Measurements from ENCODE around the gene YIPF2.

YIPF2 gene

GRCh38 chr19:10936661-10937084 lies 8.2 kb upstream of the YIPF2 start:
- peak in 1 of 2 donors; percentile 65 for DNase-seq

- no peak for DNase-seq
Observed at GRCh38 chr19:10935371-10936059, 7.1 kb upstream of the YIPF2 start.

DNA sequence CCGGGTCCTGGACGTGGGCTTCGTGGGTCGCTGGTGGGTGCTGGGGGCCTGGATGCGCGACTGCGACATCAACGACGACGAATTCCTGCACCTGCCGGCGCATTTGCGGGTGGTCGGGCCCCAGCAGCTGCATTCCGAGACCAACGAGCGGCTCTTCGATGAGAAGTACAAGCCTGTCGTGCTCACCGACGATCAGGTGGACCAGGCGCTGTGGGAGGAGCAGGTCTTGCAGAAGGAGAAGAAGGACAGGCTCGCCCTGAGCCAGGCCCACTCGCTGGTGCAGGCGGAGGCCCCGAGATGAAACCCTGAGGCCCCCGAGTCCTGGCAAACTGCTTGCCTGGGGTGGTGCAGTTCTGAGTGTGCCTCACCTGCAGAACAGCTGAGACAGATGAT lies 959 bp upstream of the YIPF2 start:
- no peak for DNase-seq

- DNase-seq = no peak
Observed at GRCh38 chr19:10927730-10928562, 493 bp downstream of the YIPF2 start.

- no peak for DNase-seq
Observed at GRCh38 chr19:10924597-10924996, 3.8 kb downstream of the YIPF2 start.

DNA sequence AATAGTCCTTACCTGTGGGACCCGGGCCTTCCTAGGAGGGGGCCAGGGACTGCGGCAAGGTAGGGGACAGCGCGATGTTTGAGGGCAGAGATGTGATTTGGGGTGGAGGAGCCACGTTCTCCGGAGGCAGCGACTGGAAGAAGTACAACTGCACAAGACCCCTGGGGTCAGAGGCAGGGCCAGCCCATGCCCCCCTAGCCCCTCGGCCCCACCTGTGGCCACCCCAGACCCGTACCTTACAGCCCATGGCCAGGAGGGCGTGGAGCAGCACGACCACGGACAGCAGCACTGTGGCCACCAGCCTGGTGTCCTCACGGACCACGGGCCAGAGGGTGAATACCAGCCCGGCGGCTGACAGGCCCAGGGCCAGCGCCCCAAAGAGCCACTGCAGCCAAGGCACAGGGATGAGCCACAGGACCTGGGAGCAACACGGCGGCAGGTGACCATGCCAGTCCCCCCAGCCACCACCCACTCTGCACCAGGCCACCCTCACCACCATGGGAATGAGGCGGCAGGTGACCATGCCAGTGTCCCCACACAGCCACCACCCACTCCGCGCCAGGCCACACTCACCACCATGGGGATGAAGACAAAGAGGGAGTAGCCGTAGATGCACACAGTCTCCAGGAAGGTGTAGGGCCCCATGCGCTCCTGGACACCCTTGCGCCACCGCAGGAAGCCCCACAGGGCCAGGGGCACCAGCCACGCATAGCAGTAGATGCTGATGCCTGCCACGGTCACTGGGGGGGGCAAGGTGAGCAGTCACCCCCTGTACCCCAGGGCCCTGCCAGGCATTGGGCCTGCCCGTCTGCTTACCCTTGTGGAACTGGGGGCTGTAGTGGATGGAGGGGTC lies 5.0 kb downstream of the YIPF2 start:
- DNase-seq = no peak

- no peak for DNase-seq
Observed at GRCh38 chr19:10922638-10923014, 5.8 kb downstream of the YIPF2 start.

GRCh38 chr19:10921910-10922637 lies 6.4 kb downstream of the YIPF2 start:
- no peak for DNase-seq

DNA sequence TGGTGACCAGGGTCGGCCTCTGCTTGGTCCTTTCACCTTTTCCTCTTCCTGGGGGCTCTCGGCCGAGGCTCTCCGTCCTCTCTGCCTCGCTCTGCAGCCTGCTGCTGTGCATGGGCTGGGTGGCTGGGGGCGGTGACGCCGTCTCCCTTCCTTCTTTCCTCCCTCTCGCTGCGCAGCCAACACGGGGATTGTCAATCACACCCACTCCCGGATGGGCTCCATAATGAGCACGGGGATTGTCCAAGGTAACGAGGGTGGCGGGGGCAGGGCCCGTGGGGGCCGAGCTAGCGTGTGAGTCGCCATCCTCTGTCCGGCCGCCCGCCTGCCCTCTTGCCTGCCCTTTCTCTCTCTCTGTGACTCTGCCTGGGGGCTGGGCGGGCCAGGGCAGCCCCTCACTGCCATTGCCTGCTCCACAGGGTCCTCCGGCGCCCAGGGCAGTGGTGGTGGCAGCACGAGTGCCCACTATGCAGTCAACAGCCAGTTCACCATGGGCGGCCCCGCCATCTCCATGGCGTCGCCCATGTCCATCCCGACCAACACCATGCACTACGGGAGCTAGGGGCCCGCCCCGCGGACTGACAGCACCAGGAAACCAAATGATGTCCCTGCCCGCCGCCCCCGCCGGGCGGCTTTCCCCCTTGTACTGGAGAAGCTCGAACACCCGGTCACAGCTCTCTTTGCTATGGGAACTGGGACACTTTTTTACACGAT lies 7.1 kb downstream of the YIPF2 start:
- no peak for DNase-seq

GRCh38 chr19:10920781-10921180 lies 7.7 kb downstream of the YIPF2 start:
- no peak for DNase-seq

DNA sequence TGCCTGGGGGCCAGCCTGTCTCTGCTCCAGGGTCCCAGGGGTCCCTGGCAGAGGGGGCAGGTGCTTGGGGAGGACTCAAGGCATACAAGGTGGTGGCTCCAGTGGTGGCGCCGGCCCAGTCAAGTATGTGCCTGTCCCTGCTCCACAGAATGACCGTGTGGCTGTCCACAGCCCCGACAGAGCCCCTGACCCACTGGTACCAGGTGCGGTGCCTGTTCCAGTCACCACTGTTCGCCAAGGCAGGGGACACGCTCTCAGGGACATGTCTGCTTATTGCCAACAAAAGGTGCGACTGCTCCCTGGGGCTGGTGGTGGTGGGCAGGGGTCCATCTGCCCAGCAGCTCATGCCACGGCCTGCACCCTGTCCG lies 8.2 kb downstream of the YIPF2 start:
- DNase-seq = no peak

GRCh38 chr19:10919352-10920287 lies 8.8 kb downstream of the YIPF2 start:
- DNase-seq = no peak

GRCh38 chr19:10918359-10918758 lies 10.1 kb downstream of the YIPF2 start:
- no peak for DNase-seq

GRCh38 chr19:10916602-10917001 lies 11.8 kb downstream of the YIPF2 start:
- no peak for DNase-seq

GRCh38 chr19:10915130-10916091 lies 13.0 kb downstream of the YIPF2 start:
- no peak for DNase-seq

DNA sequence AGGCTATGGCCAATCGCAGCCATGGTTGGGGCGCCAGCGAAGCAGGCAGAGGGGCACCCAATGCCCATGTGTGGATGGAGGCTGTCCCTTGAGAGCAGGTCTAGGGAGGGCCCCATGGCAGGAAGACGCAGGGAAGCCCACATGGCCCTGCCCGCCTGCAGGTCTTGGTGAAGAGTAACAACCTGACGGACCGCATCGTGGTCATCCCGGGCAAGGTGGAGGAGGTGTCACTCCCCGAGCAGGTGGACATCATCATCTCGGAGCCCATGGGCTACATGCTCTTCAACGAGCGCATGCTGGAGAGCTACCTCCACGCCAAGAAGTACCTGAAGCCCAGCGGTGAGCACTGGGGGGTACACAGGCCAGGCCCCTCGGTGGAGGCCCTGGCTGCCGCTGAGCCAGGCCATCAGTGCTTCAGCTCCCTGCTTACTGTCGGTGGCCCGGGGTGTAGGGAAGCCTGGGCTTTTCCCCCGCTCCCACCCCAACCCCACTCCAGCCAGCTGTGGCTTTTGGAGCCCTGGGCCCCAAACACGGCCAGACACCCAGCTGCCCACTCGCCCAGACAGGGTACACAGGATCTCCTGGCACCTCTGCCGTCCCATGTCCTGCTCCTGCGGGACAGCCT lies 14.6 kb downstream of the YIPF2 start:
- no peak for DNase-seq

GRCh38 chr19:10912619-10913018 lies 15.8 kb downstream of the YIPF2 start:
- no peak for DNase-seq

GRCh38 chr19:10911579-10912363 lies 16.7 kb downstream of the YIPF2 start:
- no peak for DNase-seq

All from bone marrow (tissue), 2 donors.